ENCODE measurements around the gene TGFA.

The TGFA gene

DNA sequence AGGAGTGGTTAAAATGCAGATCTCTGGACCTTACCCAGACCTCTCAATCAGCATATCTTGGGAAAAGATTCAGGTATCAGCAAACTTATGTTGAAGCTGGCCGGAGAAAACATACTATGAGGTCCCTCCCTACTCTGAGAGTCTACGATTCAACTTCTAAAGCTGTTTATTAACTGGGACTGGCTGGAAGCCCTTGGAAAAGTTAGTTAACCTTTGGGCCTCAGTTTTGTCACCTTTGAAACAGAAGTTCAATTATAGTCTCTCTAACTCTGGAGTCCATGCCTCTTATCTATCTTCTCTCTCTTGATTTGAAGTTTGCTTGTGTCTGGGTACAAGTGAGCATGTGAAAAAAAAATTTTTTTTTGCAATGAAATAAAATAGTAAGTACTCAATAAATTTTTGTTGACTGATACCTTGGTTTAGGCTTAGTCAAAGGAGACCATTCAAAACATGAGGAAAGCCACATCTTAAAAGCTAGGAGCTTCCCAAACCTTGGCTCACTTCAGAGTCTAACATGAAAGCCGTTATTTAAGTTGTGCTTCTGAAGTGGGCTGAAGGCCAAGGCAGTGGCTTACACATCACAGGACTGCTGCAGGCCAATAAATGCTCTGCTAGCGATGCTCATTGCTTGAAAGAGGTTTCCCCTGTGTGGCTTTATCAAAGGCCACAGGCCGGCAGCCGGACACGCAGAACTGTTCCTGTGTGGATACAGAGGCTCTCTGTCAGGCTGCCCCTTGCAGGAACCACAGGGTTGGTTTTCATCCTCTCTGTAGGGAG lies 141.1 kb downstream of the TGFA start:
- DNase-seq = no peak

DNA sequence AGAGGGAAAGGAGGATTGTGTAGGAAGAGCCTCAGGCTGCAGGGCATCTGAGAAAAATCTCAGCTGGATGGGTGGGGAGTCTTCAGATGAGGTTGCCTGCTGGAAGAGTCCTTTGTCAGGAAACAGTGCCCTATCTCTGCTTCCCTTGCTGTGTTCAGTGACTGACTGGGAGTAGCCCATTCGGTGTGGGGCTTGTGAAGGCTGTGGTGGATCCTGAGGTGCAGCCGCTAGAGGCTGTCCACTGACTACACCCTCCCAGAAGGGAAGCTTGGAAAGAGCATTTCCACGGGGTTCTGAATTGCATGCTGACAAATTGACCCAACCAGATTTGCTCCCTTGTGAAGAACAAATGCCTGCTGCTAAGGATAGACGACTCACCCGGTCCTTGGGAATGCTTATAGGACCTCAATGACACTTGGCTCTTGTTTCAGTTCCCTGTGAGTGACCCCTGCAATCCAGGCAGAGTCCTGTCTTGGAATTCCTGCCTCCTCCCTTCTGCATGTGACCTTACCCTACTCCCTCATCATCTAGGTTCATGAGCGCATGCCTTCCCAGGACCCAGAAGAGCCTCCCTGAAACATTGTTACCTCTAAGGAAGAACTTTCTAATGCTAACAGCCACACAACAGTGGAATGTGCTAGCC lies 142.0 kb downstream of the TGFA start:
- no peak for DNase-seq

DNA sequence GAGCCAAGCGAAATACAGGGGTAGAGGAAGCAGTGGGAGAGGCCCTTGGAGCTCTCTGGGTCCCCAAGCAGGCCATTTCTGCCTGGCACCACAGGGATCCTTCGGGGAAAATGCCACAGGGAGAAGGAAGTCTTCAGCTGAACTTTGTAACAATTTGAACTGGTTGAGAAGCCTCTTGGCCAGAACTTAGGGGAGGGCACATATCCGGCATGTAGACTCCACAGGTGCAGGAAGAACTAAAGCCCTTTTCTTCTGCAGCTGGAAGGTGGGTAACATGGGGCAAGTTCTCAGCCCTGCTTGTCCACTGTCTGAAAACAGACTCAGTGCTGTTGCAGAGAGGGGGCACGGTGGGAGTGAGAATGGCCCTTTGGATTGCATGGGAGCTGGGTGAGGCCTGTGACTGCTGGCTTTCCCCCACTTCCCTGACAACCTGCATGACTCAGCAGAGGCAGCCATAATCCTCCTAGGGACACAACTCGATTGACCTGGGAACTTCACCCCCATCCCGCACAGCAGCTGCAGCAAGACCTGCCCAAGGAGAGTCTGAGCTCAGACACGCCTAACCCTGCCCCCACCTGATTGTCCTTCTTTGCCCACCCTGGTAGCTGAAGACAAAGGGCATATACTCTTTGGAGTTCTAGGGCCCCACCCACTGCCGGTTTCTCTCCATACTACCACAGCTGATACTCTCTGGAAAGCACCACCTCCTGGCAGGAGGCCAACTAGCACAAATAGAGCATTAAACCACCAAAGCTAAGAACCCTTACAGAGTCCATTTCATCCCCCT lies 150.2 kb downstream of the TGFA start:
- no peak for DNase-seq

- no peak for DNase-seq
Measured at GRCh38 chr2:70400539-70400938, 153.1 kb downstream of the TGFA start.

DNA sequence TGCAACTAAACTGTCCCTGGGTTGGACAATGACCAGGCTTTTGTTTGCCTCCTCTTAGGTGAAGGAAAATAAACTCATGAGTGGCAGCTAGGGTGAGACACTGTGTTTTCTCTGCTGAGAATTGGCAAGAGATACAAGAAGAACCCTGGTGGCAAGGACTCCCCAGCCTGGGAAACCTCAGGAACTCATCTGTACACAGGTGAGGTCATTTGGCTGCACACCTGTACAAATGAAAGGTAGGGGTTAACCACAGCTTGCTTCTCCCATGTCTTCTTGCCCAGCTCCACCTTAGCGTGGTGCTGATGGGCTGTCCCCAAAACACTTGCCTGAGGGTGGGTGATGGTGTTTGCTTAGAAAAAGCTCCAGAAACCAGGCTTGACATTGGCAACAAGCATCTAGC lies 154.6 kb downstream of the TGFA start:
- DNase-seq = no peak

All from kidney glomerular epithelial cell (primary cell).